ENCODE measurements around the gene ZNF573. TPM values are rescaled to one million over a fixed set of nuclear protein-coding genes. Genes with fewer than 3 reads are reported as not detected.
"Not testable (repeated sequence)": the region's sequence is repeated elsewhere in the genome, so short reads cannot be mapped to it uniquely, and the experiment has no call there.

ZNF573 gene
- total RNA-seq, 2 experiments from 2014 or later, result 7.6 to 12.2 TPM

- H3K79me2 ChIP-seq (ENCODE audit: insufficient read depth, low read depth, low read length), result no peaks in the 10 kb centered on the region
- H3K9me3 ChIP-seq (ENCODE audit: low read length), result no peaks in the 10 kb centered on the region
- CTCF ChIA-PET (ENCODE audit: unreplicated experiment), result no interaction called here
- no peaks in the 10 kb centered on the region for H3K4me1 ChIP-seq (ENCODE audit: insufficient read depth, low read length, poor library complexity, severe bottlenecking)
- POLR2A ChIA-PET, result no interaction called here
- intact Hi-C loops (cut with micrococcal nuclease; ENCODE audit: unreplicated experiment), result no loop called here
- no peaks in the 10 kb centered on the region for H4K20me1 ChIP-seq (ENCODE audit: insufficient read depth, low read length)
- H3K27ac ChIP-seq (ENCODE audit: low read depth, low read length, poor library complexity, severe bottlenecking), result no peak overlapping the region
- DNase-seq (ENCODE audit: low spot score), result no peak
- no peak overlapping the region for H3K4me3 ChIP-seq (ENCODE audit: low read depth, low read length, poor library complexity, severe bottlenecking)
- H2AFZ ChIP-seq (ENCODE audit: low read length), result no peak overlapping the region
- BruUV-seq (replicated peaks), result no TSS peak
- H3K9me2 ChIP-seq (ENCODE audit: insufficient read depth, low read length), result no peaks in the 10 kb centered on the region
- no peak overlapping the region for H3K4me2 ChIP-seq (ENCODE audit: low read length)
- TF ChIP-seq EZH2phosphoT487 (IDR thresholded peaks at IDR 0.05; ENCODE audit: borderline replicate concordance, low read depth, low read length) (no peak), CTCF (conservative IDR thresholded peaks at IDR 0.05; ENCODE audit: low read length) (no peak)
- peaks cover 29% of the 10 kb centered on the region for H3K36me3 ChIP-seq (ENCODE audit: insufficient read depth, low read length)
Observed at GRCh38 chr19:37763488-37763887, 15.9 kb downstream of the ZNF573 start.

GRCh38 chr19:37757683-37758082, 21.7 kb downstream of the ZNF573 start:
- H3K9me3 ChIP-seq (ENCODE audit: low read length); H3K4me2 ChIP-seq (ENCODE audit: low read length); DNase-seq (ENCODE audit: low spot score); intact Hi-C loops (cut with micrococcal nuclease; ENCODE audit: unreplicated experiment); H4K20me1 ChIP-seq (ENCODE audit: insufficient read depth, low read length); H3K9me2 ChIP-seq (ENCODE audit: insufficient read depth, low read length); H3K4me3 ChIP-seq (ENCODE audit: low read depth, low read length, poor library complexity, severe bottlenecking); H3K4me1 ChIP-seq (ENCODE audit: insufficient read depth, low read length, poor library complexity, severe bottlenecking); H3K27ac ChIP-seq (ENCODE audit: low read depth, low read length, poor library complexity, severe bottlenecking); H3K36me3 ChIP-seq (ENCODE audit: insufficient read depth, low read length); CTCF ChIA-PET (ENCODE audit: unreplicated experiment); BruUV-seq (replicated peaks); POLR2A ChIA-PET; H3K79me2 ChIP-seq (ENCODE audit: insufficient read depth, low read depth, low read length); H2AFZ ChIP-seq (ENCODE audit: low read length): not testable (repeated sequence)

GRCh38 chr19:37738371-37738770, 41.0 kb downstream of the ZNF573 start:
- no peaks in the 10 kb centered on the region for H3K9me2 ChIP-seq (ENCODE audit: insufficient read depth, low read length)
- no TSS peak for BruUV-seq (replicated peaks)
- peaks cover 19% of the 10 kb centered on the region for H3K36me3 ChIP-seq (ENCODE audit: insufficient read depth, low read length)
- H3K4me3 ChIP-seq (ENCODE audit: low read depth, low read length, poor library complexity, severe bottlenecking), result no peak overlapping the region
- H4K20me1 ChIP-seq (ENCODE audit: insufficient read depth, low read length), result no peaks in the 10 kb centered on the region
- intact Hi-C loops (cut with micrococcal nuclease; ENCODE audit: unreplicated experiment), result no loop called here
- POLR2A ChIA-PET, result no interaction called here
- no peak overlapping the region for H2AFZ ChIP-seq (ENCODE audit: low read length)
- no peak overlapping the region for H3K4me2 ChIP-seq (ENCODE audit: low read length)
- H3K27ac ChIP-seq (ENCODE audit: low read depth, low read length, poor library complexity, severe bottlenecking), result no peak overlapping the region
- DNase-seq (ENCODE audit: low spot score), result no peak
- no peaks in the 10 kb centered on the region for H3K79me2 ChIP-seq (ENCODE audit: insufficient read depth, low read depth, low read length)
- peaks cover 12% of the 10 kb centered on the region; the same call in 1 of the 2 replicates for H3K9me3 ChIP-seq (ENCODE audit: low read length)
- no peak for TF ChIP-seq EZH2phosphoT487 (IDR thresholded peaks at IDR 0.05; ENCODE audit: borderline replicate concordance, low read depth, low read length)
- TF ChIP-seq CTCF (conservative IDR thresholded peaks at IDR 0.05; ENCODE audit: low read length), result no peak
- CTCF ChIA-PET (ENCODE audit: unreplicated experiment), result no interaction called here
- H3K4me1 ChIP-seq (ENCODE audit: insufficient read depth, low read length, poor library complexity, severe bottlenecking), result no peaks in the 10 kb centered on the region
